A673 (cell line): Measurements from ENCODE around the gene ADAMTSL3. TPM values are rescaled to one million over a fixed set of nuclear protein-coding genes. Genes with fewer than 3 reads are reported as not detected.

Source experiments
- BruUV-seq: library from RNA; stranded (reverse); fragments of 400-500 nt; replicated peaks from 2 replicates; lab custom pipeline; 2021; lab: Mats Ljungman, UMichigan
- CTCF ChIA-PET: fragments of 300-600 bp; sonication (Branson Sonifier 250); formaldehyde crosslinking; loops from one replicate; lab custom pipeline; 2022; ENCODE audit warnings: antibody characterized with exemption; lab: Charles Lee
- POLR2A ChIA-PET: fragments of 300-600 bp; sonication (Branson Sonifier 250); formaldehyde crosslinking; loops from one replicate; lab custom pipeline; 2022; ENCODE audit warnings: antibody characterized with exemption; ENCODE audit not compliant: low non-redundant PET; lab: Charles Lee
- DNase-seq: peaks from one replicate; pipeline ENCODE4 v3.0.0-alpha.2; 2015; ENCODE audit warnings: low spot score
- H3K27ac ChIP-seq: fragments of 200-600 bp; sonication (generic); 2 replicates; pipeline ENCODE4 v1.5.1; 2016; ENCODE audit warnings: mixed run types, low read depth, mild to moderate bottlenecking, mixed read lengths, antibody characterized with exemption, low read length; ENCODE audit not compliant: poor library complexity, severe bottlenecking
- H3K27me3 ChIP-seq: fragments of 200-600 bp; sonication (generic); replicated peaks from 2 replicates; pipeline ENCODE4 v1.6.1; 2017; ENCODE audit warnings: mixed run types, low read depth, mild to moderate bottlenecking, mixed read lengths, antibody characterized with exemption, low read length; ENCODE audit not compliant: insufficient read depth, poor library complexity
- H3K36me3 ChIP-seq: fragments of 200-600 bp; sonication (generic); 2 replicates; pipeline ENCODE4 v1.6.1; 2016; ENCODE audit warnings: mixed run types, mild to moderate bottlenecking, mixed read lengths, antibody characterized with exemption, low read length; ENCODE audit not compliant: insufficient read depth, poor library complexity, severe bottlenecking
- H3K4me1 ChIP-seq: fragments of 200-600 bp; sonication (generic); 2 replicates; pipeline ENCODE4 v1.6.1; 2017; ENCODE audit warnings: mixed run types, mild to moderate bottlenecking, mixed read lengths, antibody characterized with exemption, low read length; ENCODE audit not compliant: insufficient read depth, poor library complexity, severe bottlenecking
- H3K4me3 ChIP-seq: fragments of 200-600 bp; sonication (generic); 2 replicates; pipeline ENCODE4 v1.5.1; 2016; ENCODE audit warnings: low read depth, mixed run types, mild to moderate bottlenecking, mixed read lengths, low read length; ENCODE audit not compliant: poor library complexity, severe bottlenecking
- H3K9me3 ChIP-seq: fragments of 200-600 bp; sonication (generic); 2 replicates; pipeline ENCODE4 v1.6.1; 2016; ENCODE audit warnings: mixed run types, low read depth, mild to moderate bottlenecking, mixed read lengths, antibody characterized with exemption, low read length; ENCODE audit not compliant: poor library complexity, severe bottlenecking
- CTCF ChIP-seq: fragments of 300-800, 200-600 bp; sonication (generic); conservative IDR thresholded peaks from 2 replicates; pipeline ENCODE4 v1.5.1; 2017; ENCODE audit warnings: low read depth, mild to moderate bottlenecking, antibody characterized with exemption, low read length, moderate library complexity, mixed read lengths
- EZH2 ChIP-seq: fragments of 200-600 bp; sonication (generic); IDR thresholded peaks from 2 replicates; pipeline ENCODE4 v1.6.1; 2017; ENCODE audit warnings: borderline replicate concordance, low read depth, mild to moderate bottlenecking, mixed read lengths, antibody characterized with exemption, low read length; ENCODE audit not compliant: poor library complexity, severe bottlenecking
- intact Hi-C: fragments of 100-400 bp; cut with micrococcal nuclease; formaldehyde crosslinking; loops from one replicate; pipeline ENCODE4 v1.10.0; 2022; ENCODE audit not compliant: unreplicated experiment
- total RNA-seq: library from RNA; stranded (reverse); gene quantifications from 2 replicates; pipeline ENCODE4 v1.2.3, GENCODE V29; 2021

The ADAMTSL3 gene
- total RNA-seq, 1 experiment from 2014 or later, result 0.95 TPM

DNA sequence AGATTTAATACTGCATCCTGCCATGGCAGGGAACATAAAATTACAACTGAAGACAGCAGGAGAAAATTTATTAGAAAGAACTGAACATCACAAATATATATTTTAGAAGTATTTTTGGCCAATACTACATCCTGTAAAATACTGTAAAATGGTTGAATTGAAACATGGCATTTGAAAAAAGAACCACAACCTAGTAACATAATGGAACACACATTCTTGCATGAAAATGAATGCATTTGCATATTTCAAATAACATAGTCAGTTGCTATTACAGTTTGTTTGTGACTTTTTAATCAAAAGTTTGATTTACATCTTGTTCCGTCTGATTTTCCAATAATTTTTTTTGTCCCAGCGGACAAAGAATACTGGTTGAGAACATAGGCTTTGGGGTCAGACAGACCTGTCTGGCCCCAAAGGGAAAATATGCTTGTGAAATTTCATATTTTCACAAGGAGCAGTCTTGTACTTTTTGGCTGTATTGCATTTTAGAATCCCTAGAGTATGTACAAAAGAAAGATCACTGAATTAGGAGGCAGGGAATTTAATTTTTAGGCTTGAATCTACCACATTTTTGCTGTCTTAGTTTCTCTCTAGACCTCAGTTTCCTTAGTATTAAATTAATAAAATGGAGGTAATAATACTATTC lies 268.8 kb downstream of the ADAMTSL3 start:
- intact Hi-C loops, result no loop called here
- CTCF ChIA-PET, result no interaction called here
- no TSS peak for BruUV-seq

DNA sequence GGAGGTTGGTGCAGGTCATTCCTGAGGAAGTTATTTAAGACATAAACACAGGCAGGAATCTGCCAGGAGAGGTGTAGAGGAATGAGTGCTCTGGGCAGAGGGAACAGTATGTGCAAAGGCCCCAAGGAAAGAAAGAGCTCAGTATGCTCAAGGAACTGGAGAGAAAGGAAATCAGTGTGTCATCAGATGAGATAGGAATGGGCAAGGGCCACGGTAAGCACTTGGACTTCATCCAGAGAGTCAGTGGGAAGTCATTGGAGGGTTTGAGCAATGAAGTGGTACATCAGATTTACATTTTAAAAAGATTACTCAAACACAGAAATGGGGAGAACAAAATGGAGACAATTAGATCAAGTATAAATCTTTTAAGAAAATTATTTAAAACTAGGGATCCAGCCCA lies 272.2 kb downstream of the ADAMTSL3 start:
- H3K36me3 ChIP-seq, result no peaks in the 10 kb centered on the region
- H3K4me3 ChIP-seq, result no peak overlapping the region
- ChIA-PET CTCF (no interaction called here), POLR2A (interaction anchor here (0.7 kb wide), 1 partner anchor 31 kb away, joined by 3 read pairs; no protein-coding TSS in a partner anchor)
- peaks cover 3% of the 10 kb centered on the region for H3K27me3 ChIP-seq
- intact Hi-C loops, result no loop called here
- no peak overlapping the region for H3K27ac ChIP-seq
- no peaks in the 10 kb centered on the region for H3K4me1 ChIP-seq
- DNase-seq, result peak; percentile 61
- BruUV-seq, result no TSS peak
- TF ChIP-seq CTCF (no peak), EZH2 (no peak)
- no peaks in the 10 kb centered on the region for H3K9me3 ChIP-seq

More for the DNA sequence above, 268.8 kb downstream of the ADAMTSL3 start:
- POLR2A ChIA-PET, result no interaction called here
- H3K27ac ChIP-seq, result no peak overlapping the region
- H3K27me3 ChIP-seq, result no peaks in the 10 kb centered on the region
- no peaks in the 10 kb centered on the region for H3K9me3 ChIP-seq
- H3K4me1 ChIP-seq, result no peaks in the 10 kb centered on the region
- no peaks in the 10 kb centered on the region for H3K36me3 ChIP-seq
- H3K4me3 ChIP-seq, result no peak overlapping the region
- TF ChIP-seq CTCF (no peak), EZH2 (no peak)
- no peak for DNase-seq

- Histone ChIP-seq H3K27ac (no peak overlapping the region), H3K27me3 (peaks cover 3% of the 10 kb centered on the region), H3K9me3 (no peaks in the 10 kb centered on the region), H3K36me3 (no peaks in the 10 kb centered on the region), H3K4me3 (no peak overlapping the region), H3K4me1 (no peaks in the 10 kb centered on the region)
- no TSS peak for BruUV-seq
- ChIA-PET CTCF (no interaction called here), POLR2A (no interaction called here)
- intact Hi-C loops, result no loop called here
- no peak for DNase-seq
- TF ChIP-seq CTCF (no peak), EZH2 (no peak)
Observed at GRCh38 chr15:83927704-83928391, 273.9 kb downstream of the ADAMTSL3 start.
